Transverse colon (tissue), 4 donors: Measurements from ENCODE around the gene SYT2.
"Not testable (repeated sequence)": the region's sequence is repeated elsewhere in the genome, so short reads cannot be mapped to it uniquely, and the experiment has no call there.

Experiments
- EP300 ChIP-seq: sonication (generic); formaldehyde crosslinking; IDR thresholded peaks from one replicate; pipeline ENCODE4 v1.6.1; 2017; ENCODE audit warnings: antibody characterized with exemption, low read depth
- POLR2A ChIP-seq: fragments of 450-650 bp; IDR thresholded peaks from one replicate; pipeline ENCODE4 v1.6.1; 2016; ENCODE audit warnings: antibody characterized with exemption, mild to moderate bottlenecking, moderate library complexity
- POLR2AphosphoS5 ChIP-seq, 3 donors: sonication (generic); formaldehyde crosslinking; IDR thresholded peaks; one replicate each; pipeline ENCODE4 v1.6.1; 2016; ENCODE audit warnings: antibody characterized with exemption in 3 of 3
- TF ChIP-seq, protein P1 (sequence below), 5 experiments: fragments of 200-600 bp in 3 of 5; fragments of 450-650 bp in 2 of 5; sonication (generic) in 3 of 5; IDR thresholded peaks; 1 replicate in 2 of 5; 2 replicates in 3 of 5; pipeline ENCODE4 v1.5.1; 2016 to 2017; ENCODE audit warnings: antibody characterized with exemption in 5 of 5, inconsistent platforms in 3 of 5, mild to moderate bottlenecking in 2 of 5, moderate library complexity in 1 of 5

DNA sequence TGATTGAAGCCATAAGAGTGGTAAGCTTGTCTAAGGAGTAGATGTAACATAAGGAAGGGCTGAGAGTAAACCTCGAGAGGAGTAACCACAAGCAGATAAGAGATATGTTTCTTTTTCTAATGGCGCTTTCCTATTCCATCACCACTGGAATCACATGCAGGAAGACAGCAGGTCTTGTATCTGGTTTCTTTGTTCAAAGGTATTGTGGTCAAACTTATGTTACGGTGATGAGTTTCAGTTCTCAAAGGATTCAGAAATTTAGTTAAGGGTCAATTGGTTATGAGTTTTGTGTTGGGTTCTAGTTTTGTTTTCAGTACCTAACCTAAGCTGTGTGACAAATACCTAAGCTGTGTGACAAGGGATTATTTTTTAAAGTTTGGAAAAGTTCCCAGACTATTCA lies 163.5 kb downstream of the SYT2 start:
- TF ChIP-seq, protein P1, sequence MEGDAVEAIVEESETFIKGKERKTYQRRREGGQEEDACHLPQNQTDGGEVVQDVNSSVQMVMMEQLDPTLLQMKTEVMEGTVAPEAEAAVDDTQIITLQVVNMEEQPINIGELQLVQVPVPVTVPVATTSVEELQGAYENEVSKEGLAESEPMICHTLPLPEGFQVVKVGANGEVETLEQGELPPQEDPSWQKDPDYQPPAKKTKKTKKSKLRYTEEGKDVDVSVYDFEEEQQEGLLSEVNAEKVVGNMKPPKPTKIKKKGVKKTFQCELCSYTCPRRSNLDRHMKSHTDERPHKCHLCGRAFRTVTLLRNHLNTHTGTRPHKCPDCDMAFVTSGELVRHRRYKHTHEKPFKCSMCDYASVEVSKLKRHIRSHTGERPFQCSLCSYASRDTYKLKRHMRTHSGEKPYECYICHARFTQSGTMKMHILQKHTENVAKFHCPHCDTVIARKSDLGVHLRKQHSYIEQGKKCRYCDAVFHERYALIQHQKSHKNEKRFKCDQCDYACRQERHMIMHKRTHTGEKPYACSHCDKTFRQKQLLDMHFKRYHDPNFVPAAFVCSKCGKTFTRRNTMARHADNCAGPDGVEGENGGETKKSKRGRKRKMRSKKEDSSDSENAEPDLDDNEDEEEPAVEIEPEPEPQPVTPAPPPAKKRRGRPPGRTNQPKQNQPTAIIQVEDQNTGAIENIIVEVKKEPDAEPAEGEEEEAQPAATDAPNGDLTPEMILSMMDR (IDR thresholded peaks at IDR 0.05) = not testable (repeated sequence)
- TF ChIP-seq POLR2AphosphoS5 (IDR thresholded peaks at IDR 0.05); POLR2A; EP300: not testable (repeated sequence)
